OCI-LY1 (cell line): ENCODE data around the gene MET.

Experiments
- H2AFZ ChIP-seq: fragments of 200-600 bp; sonication (generic), shearing (Covaris generic); 2 replicates; pipeline ENCODE4 v1.6.0; 2014; ENCODE audit warnings: antibody characterized with exemption, mild to moderate bottlenecking, low read length
- H3F3A ChIP-seq: fragments of 200-600 bp; sonication (generic), shearing (Covaris generic); 2 replicates; pipeline ENCODE4 v1.6.0; 2014; ENCODE audit warnings: mild to moderate bottlenecking, antibody characterized with exemption, low read length, moderate library complexity; ENCODE audit not compliant: insufficient read depth
- H3K27ac ChIP-seq: fragments of 200-600 bp; sonication (generic); 2 replicates; pipeline ENCODE4 v1.5.1; 2014; ENCODE audit warnings: low read length, mixed run types, mild to moderate bottlenecking, low read depth; ENCODE audit not compliant: poor library complexity, severe bottlenecking
- H3K27me3 ChIP-seq: fragments of 200-600 bp; sonication (generic); 2 replicates; pipeline ENCODE4 v1.6.0; 2014; ENCODE audit warnings: antibody characterized with exemption, mild to moderate bottlenecking, low read length, moderate library complexity; ENCODE audit not compliant: insufficient read depth
- H3K36me3 ChIP-seq: fragments of 200-600 bp; sonication (generic); 2 replicates; pipeline ENCODE4 v1.6.1; 2014; ENCODE audit warnings: mild to moderate bottlenecking, antibody characterized with exemption, low read length, moderate library complexity, mixed read lengths; ENCODE audit not compliant: insufficient read depth
- H3K4me1 ChIP-seq: fragments of 200-600 bp; sonication (generic); 2 replicates; pipeline ENCODE4 v1.5.1; 2014; ENCODE audit warnings: mild to moderate bottlenecking, low read length, moderate library complexity; ENCODE audit not compliant: insufficient read depth, severe bottlenecking
- H3K4me2 ChIP-seq: fragments of 200-600 bp; sonication (generic), shearing (Covaris generic); 2 replicates; pipeline ENCODE4 v1.6.1; 2014; ENCODE audit warnings: low read length
- H3K4me3 ChIP-seq: fragments of 200-600 bp; sonication (generic); 2 replicates; pipeline ENCODE4 v1.5.1; 2014; ENCODE audit warnings: low read length, low read depth, mild to moderate bottlenecking, mixed read lengths; ENCODE audit not compliant: poor library complexity, severe bottlenecking
- H3K79me2 ChIP-seq: fragments of 200-600 bp; shearing (Covaris generic); 2 replicates; pipeline ENCODE4 v1.6.1; 2016; ENCODE audit warnings: mixed run types, low read length, mixed read lengths; ENCODE audit not compliant: insufficient read depth
- H3K9ac ChIP-seq: fragments of 200-600 bp; sonication (generic), shearing (Covaris generic); 2 replicates; pipeline ENCODE4 v1.6.1; 2014; ENCODE audit warnings: mild to moderate bottlenecking, low read length, mixed read lengths
- H3K9me2 ChIP-seq: fragments of 200-600 bp; sonication (generic), shearing (Covaris generic); 2 replicates; pipeline ENCODE4 v1.6.1; 2014; ENCODE audit warnings: low read depth, mild to moderate bottlenecking, low read length, mixed read lengths
- H3K9me3 ChIP-seq: fragments of 200-600 bp; shearing (Covaris generic); 2 replicates; pipeline ENCODE4 v1.6.1; 2014; ENCODE audit warnings: low read length, mixed read lengths
- H4K20me1 ChIP-seq: fragments of 200-600 bp; sonication (generic), shearing (Covaris generic); 2 replicates; pipeline ENCODE4 v1.6.0; 2016; ENCODE audit warnings: mild to moderate bottlenecking, low read length; ENCODE audit not compliant: insufficient read depth
- EZH2 ChIP-seq: fragments of 200-600 bp; sonication (generic), shearing (Covaris generic); IDR thresholded peaks from 2 replicates; pipeline ENCODE4 v1.8.0; 2017; ENCODE audit warnings: borderline replicate concordance, mixed run types, mild to moderate bottlenecking, antibody characterized with exemption, low read length, moderate library complexity, mixed read lengths
- TF ChIP-seq, protein P1 (sequence below): fragments of 200-600 bp; sonication (generic), shearing (Covaris generic); IDR thresholded peaks from 2 replicates; pipeline ENCODE4 v1.5.1; 2017; ENCODE audit warnings: mild to moderate bottlenecking, antibody characterized with exemption, low read length, moderate library complexity, mixed read lengths

MET gene

GRCh38 chr7:116704650-116705228, 32.7 kb downstream of the MET start:
- H4K20me1 ChIP-seq, result no peaks in the 10 kb centered on the region
- no peaks in the 10 kb centered on the region for H3K36me3 ChIP-seq
- no peaks in the 10 kb centered on the region for H3K9me3 ChIP-seq
- H3K27me3 ChIP-seq, result no peaks in the 10 kb centered on the region
- H3K9me2 ChIP-seq, result no peaks in the 10 kb centered on the region
- H3K9ac ChIP-seq, result no peak overlapping the region
- H3K27ac ChIP-seq, result no peak overlapping the region
- H2AFZ ChIP-seq, result no peak overlapping the region
- H3F3A ChIP-seq, result no peaks in the 10 kb centered on the region
- H3K4me1 ChIP-seq, result no peaks in the 10 kb centered on the region
- no peak overlapping the region for H3K4me2 ChIP-seq
- H3K4me3 ChIP-seq, result no peak overlapping the region
- TF ChIP-seq EZH2, result no peak
- TF ChIP-seq, protein P1, sequence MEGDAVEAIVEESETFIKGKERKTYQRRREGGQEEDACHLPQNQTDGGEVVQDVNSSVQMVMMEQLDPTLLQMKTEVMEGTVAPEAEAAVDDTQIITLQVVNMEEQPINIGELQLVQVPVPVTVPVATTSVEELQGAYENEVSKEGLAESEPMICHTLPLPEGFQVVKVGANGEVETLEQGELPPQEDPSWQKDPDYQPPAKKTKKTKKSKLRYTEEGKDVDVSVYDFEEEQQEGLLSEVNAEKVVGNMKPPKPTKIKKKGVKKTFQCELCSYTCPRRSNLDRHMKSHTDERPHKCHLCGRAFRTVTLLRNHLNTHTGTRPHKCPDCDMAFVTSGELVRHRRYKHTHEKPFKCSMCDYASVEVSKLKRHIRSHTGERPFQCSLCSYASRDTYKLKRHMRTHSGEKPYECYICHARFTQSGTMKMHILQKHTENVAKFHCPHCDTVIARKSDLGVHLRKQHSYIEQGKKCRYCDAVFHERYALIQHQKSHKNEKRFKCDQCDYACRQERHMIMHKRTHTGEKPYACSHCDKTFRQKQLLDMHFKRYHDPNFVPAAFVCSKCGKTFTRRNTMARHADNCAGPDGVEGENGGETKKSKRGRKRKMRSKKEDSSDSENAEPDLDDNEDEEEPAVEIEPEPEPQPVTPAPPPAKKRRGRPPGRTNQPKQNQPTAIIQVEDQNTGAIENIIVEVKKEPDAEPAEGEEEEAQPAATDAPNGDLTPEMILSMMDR, result no peak
- no peaks in the 10 kb centered on the region for H3K79me2 ChIP-seq

GRCh38 chr7:116705419-116705818, 33.4 kb downstream of the MET start:
- Histone ChIP-seq H3K9ac (no peak overlapping the region), H3K4me1 (no peaks in the 10 kb centered on the region), H3K27me3 (no peaks in the 10 kb centered on the region), H3K36me3 (no peaks in the 10 kb centered on the region), H3K9me2 (no peaks in the 10 kb centered on the region), H2AFZ (no peak overlapping the region), H3F3A (no peaks in the 10 kb centered on the region), H3K4me2 (no peak overlapping the region), H3K9me3 (no peaks in the 10 kb centered on the region), H3K79me2 (no peaks in the 10 kb centered on the region), H4K20me1 (no peaks in the 10 kb centered on the region), H3K4me3 (no peak overlapping the region), H3K27ac (no peak overlapping the region)
- TF ChIP-seq, protein P1, result no peak
- TF ChIP-seq EZH2, result no peak

DNA sequence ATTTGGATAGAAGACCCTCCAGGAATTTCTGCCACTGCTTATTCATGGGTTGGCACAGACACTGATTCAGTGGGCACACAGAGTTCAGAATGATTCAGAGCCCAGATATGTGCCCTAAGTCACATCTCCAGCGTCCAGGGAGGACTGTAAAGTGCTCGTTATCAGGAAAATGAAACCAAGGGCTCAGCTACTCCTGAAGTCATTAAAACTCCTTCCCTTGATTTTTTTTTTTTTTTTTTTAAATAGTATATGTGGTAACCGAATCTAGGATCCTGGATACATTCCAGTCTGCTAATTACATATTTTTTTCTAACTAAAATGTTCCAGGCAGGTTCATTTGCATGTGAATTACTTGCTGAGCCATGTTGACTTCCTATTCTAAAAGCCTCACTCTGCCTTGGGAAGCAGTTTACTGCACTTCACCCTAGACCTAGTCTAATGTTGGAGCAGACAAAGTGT, 34.7 kb downstream of the MET start:
- Histone ChIP-seq H3K4me1 (no peaks in the 10 kb centered on the region), H4K20me1 (no peaks in the 10 kb centered on the region), H3K9ac (no peak overlapping the region), H3K9me3 (no peaks in the 10 kb centered on the region), H3K27ac (no peak overlapping the region), H3K36me3 (no peaks in the 10 kb centered on the region), H3K27me3 (no peaks in the 10 kb centered on the region), H3K4me3 (no peak overlapping the region), H3K9me2 (no peaks in the 10 kb centered on the region), H3F3A (no peaks in the 10 kb centered on the region), H3K4me2 (no peak overlapping the region), H3K79me2 (no peaks in the 10 kb centered on the region), H2AFZ (no peak overlapping the region)
- TF ChIP-seq EZH2, result no peak
- TF ChIP-seq, protein P1, result no peak
